Esophagus squamous epithelium (tissue), 5 donors: ENCODE results near the gene WFDC10B. TPM values are rescaled to one million over a fixed set of nuclear protein-coding genes. Genes with fewer than 3 reads are reported as not detected.
"Not testable (repeated sequence)": the region's sequence is repeated elsewhere in the genome, so short reads cannot be mapped to it uniquely, and the experiment has no call there.

Experiments used
- DNase-seq: peaks from one replicate; lab custom pipeline; 2025; lab: John Stamatoyannopoulos, UW
- H3K27ac ChIP-seq, 4 donors: fragments of 200-600 bp; sonication (generic); one replicate each; pipeline ENCODE4 v1.5.1; 2016 to 2019; ENCODE audit warnings: mild to moderate bottlenecking in 1 of 4
- H3K27me3 ChIP-seq, 4 donors: fragments of 200-600 bp; sonication (generic); 1 replicate in 3 of 4; 2 replicates in 1 of 4; pipeline versions ENCODE4 v1.5.1 to v1.6.0; 2017 to 2021; ENCODE audit warnings: antibody characterized with exemption in 1 of 4
- H3K36me3 ChIP-seq, 3 donors: fragments of 200-600 bp; sonication (generic); one replicate each; pipeline ENCODE4 v1.5.1; 2016 to 2019
- H3K4me1 ChIP-seq, 3 donors: fragments of 200-600 bp; sonication (generic); one replicate each; pipeline ENCODE4 v1.5.1; 2017 to 2019
- H3K4me3 ChIP-seq, 4 donors: fragments of 200-600 bp; sonication (generic); 1 replicate in 3 of 4; 2 replicates in 1 of 4; pipeline ENCODE4 v1.5.1; 2016 to 2019; ENCODE audit warnings: mild to moderate bottlenecking in 2 of 4, moderate library complexity in 1 of 4
- H3K9me3 ChIP-seq, 3 donors: fragments of 200-600 bp; sonication (generic); one replicate each; pipeline ENCODE4 v1.5.1; 2016 to 2019
- POLR2A ChIP-seq, 4 donors: fragments of 450-650 bp; IDR thresholded peaks; one replicate each; pipeline ENCODE4 v1.6.1; 2017; ENCODE audit warnings: antibody characterized with exemption in 4 of 4, mild to moderate bottlenecking in 4 of 4, moderate library complexity in 3 of 4
- WGBS, 2 donors: methylation state at CpG; one replicate each; pipeline ENCODE4 v1.1.5; 2018; 5-methylcytosine and 5-hydroxymethylcytosine counted together
- intact Hi-C: fragments of 100-400 bp; cut with DNase I; formaldehyde crosslinking; loops from one replicate; pipeline ENCODE4 v1.15.0; 2022
- total RNA-seq, 4 donors: library from RNA; depleted of rRNA; stranded (reverse); fragments of >200 nt; gene quantifications; one replicate each; pipeline ENCODE4 v1.1.0, GENCODE V29; 2016
- TF ChIP-seq, protein P1 (sequence below), 6 experiments: fragments of 450-650 bp in 4 of 6; fragments of 200-600 bp in 2 of 6; sonication (generic) in 2 of 6; IDR thresholded peaks; one replicate each; pipeline ENCODE4 v1.5.1; 2016 to 2019; ENCODE audit warnings: antibody characterized with exemption in 6 of 6, mild to moderate bottlenecking in 4 of 6, moderate library complexity in 4 of 6
- donor health status: DM: yes; HTN: yes; CAD: no.

WFDC10B gene
- total RNA-seq, 4 donors from 2014 or later, result not detected

DNA sequence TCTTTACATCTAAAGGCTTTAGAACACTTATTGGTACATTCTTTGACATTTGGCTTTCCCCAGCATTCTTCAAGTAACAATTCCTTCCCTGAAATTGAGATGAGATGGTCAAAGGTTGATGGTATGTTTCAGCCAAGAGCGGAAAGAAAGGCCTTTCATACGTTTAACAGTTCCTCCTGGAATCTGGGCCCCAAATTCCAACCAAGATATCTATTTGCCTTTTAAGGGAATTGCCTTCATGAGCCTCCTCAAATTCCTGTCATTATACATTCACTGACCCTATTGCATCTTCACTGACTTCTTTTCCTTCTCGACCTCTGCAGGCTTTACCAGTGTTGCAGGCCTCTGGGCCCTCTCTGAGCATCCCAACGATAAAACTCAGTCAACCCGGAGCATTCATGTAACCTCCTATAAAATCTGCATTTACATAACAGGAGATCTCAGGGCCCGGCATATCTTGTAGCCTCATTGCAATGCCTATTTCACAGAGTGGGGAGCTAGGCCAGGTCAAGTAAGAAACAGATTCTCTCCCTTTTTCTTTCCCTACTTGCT is 55.4 kb downstream of the WFDC10B start:
- no peak for DNase-seq
- H3K9me3 ChIP-seq, result no peaks in the 10 kb centered on the region
- WGBS, 2 donors, result 76 to 86% methylated on average over 6 of the region's 6 CpGs
- H3K4me3 ChIP-seq, result no peak overlapping the region
- intact Hi-C loops, result no loop called here
- H3K36me3 ChIP-seq, result no peaks in the 10 kb centered on the region
- peaks cover 0 to 9% (median 0%) of the 10 kb centered on the region in 4 donors for H3K27me3 ChIP-seq
- no peak overlapping the region for H3K27ac ChIP-seq
- no peaks in the 10 kb centered on the region for H3K4me1 ChIP-seq
- TF ChIP-seq, protein P1, sequence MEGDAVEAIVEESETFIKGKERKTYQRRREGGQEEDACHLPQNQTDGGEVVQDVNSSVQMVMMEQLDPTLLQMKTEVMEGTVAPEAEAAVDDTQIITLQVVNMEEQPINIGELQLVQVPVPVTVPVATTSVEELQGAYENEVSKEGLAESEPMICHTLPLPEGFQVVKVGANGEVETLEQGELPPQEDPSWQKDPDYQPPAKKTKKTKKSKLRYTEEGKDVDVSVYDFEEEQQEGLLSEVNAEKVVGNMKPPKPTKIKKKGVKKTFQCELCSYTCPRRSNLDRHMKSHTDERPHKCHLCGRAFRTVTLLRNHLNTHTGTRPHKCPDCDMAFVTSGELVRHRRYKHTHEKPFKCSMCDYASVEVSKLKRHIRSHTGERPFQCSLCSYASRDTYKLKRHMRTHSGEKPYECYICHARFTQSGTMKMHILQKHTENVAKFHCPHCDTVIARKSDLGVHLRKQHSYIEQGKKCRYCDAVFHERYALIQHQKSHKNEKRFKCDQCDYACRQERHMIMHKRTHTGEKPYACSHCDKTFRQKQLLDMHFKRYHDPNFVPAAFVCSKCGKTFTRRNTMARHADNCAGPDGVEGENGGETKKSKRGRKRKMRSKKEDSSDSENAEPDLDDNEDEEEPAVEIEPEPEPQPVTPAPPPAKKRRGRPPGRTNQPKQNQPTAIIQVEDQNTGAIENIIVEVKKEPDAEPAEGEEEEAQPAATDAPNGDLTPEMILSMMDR (IDR thresholded peaks at IDR 0.05), result no peak
- TF ChIP-seq POLR2A (IDR thresholded peaks at IDR 0.05), result no peak

DNA sequence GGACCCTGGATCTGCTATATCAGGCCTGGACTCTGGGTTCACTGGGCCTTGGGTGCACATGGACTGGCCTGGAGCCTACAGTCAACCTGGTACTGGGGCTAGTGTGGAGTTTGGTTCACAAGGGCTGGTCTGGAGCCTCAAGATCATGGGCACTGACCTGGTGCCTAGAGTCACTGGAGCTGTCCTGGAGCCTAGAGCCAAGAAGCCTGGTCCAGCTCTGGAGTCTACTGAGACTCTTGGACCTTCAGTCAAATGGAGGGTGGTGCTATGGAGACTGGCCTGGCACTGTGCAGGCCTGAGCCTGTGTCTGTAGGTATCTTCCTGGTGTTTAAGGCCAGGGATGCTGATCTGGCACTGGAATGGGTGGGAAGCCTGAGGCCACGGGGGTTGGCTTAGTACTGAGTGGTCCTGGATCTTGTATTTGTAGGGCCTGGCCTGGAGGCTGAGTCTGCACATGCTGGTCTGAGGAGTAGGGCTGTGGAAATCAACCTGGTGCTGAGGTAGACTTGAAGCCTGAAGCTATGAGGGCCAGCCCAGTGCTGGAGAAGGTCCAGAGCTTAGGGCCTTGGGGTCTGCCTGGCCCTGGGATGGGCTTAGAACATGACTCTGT is 57.3 kb downstream of the WFDC10B start:
- Histone ChIP-seq H3K27ac (no peak overlapping the region), H3K4me1 (no peaks in the 10 kb centered on the region), H3K4me3 (no peak overlapping the region), H3K9me3 (no peaks in the 10 kb centered on the region), H3K27me3 (peaks cover 0 to 9% (median 0%) of the 10 kb centered on the region in 4 donors), H3K36me3 (no peaks in the 10 kb centered on the region)
- TF ChIP-seq POLR2A (IDR thresholded peaks at IDR 0.05), result no peak
- TF ChIP-seq, protein P1 (IDR thresholded peaks at IDR 0.05), result no peak
- intact Hi-C loops, result no loop called here
- 60% methylated on average over 1 of the region's 1 CpG; no CpG with 5 or more reads in 1 of the 2 donors for WGBS, 2 donors
- DNase-seq, result no peak

DNA sequence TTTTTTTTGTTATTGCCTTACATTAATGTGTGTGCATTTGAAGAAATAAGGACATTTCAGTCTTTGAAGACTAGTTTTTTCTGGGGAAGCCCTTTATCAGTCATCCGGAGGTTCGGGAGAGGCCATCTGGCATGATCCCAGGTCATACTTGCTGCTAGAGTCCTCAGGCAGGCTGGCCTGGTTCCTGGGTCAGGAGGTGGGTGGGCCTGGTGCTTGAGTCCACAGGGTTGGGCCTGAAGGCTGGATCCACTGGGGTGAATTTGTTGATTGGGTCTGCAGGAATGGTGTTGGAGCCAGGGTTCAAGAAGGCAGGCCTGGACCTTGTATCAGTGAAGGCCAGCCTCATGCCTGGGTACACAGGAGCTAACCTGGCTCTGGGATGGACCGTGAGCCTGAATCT is 57.9 kb downstream of the WFDC10B start:
- no peak for DNase-seq
- Histone ChIP-seq H3K4me1 (no peaks in the 10 kb centered on the region), H3K27ac (no peak overlapping the region), H3K4me3 (no peak overlapping the region), H3K27me3 (peaks cover 0 to 9% (median 0%) of the 10 kb centered on the region in 4 donors), H3K9me3 (no peaks in the 10 kb centered on the region), H3K36me3 (no peaks in the 10 kb centered on the region)
- intact Hi-C loops, result no loop called here
- TF ChIP-seq, protein P1 (IDR thresholded peaks at IDR 0.05), result no peak
- TF ChIP-seq POLR2A (IDR thresholded peaks at IDR 0.05), result no peak
- 78 to 92% methylated on average over 2 to 3 of the region's 3 CpGs for WGBS, 2 donors

DNA sequence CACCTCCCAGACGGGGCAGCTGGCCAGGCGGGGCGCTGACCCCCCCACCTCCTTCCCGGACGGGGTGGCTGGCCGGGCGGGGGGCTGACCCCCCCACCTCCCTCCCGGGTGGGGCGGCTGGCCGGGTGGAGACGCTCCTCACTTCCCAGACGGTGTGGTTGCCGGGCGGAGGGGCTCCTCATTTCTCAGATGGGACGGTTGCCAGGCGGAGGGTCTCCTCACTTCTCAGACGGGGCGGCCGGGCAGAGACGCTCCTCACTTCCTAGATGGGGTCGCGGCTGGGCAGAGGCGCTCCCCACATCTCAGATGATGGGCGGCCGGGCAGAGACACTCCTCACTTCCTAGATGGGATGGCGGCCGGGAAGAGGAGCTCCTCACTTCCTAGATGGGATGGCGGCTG is 59.0 kb downstream of the WFDC10B start:
- H3K4me1 ChIP-seq, H3K36me3 ChIP-seq, intact Hi-C loops, H3K4me3 ChIP-seq, H3K9me3 ChIP-seq, DNase-seq, H3K27ac ChIP-seq, H3K27me3 ChIP-seq: not testable (repeated sequence)
- WGBS, 2 donors, result no CpG with 5 or more reads among the region's 28 CpGs

DNA sequence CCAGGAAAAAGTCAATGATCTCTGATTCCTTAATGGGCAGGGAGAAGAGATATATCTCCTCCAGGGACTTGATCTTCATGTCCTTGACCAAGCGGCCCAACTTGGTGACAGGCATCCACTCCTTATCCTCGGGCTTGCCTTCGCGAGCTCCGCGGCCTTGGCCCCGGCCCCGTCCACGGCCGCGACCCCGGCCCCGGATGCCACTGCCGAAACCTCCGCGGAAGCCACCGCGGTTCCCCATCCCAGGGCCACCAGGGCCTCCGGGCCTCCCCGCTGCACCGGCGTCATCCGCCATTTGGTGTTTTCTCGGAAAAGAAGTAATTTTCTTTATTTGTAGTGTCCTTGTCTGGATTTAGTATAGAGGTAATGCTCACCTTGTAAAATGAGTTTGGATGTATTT is 63.7 kb downstream of the WFDC10B start:
- intact Hi-C loops, H3K4me3 ChIP-seq, H3K27ac ChIP-seq, DNase-seq, H3K4me1 ChIP-seq, H3K36me3 ChIP-seq, H3K9me3 ChIP-seq, H3K27me3 ChIP-seq: not testable (repeated sequence)
- 96 to 97% methylated on average over 23 of the region's 24 CpGs for WGBS, 2 donors

DNA sequence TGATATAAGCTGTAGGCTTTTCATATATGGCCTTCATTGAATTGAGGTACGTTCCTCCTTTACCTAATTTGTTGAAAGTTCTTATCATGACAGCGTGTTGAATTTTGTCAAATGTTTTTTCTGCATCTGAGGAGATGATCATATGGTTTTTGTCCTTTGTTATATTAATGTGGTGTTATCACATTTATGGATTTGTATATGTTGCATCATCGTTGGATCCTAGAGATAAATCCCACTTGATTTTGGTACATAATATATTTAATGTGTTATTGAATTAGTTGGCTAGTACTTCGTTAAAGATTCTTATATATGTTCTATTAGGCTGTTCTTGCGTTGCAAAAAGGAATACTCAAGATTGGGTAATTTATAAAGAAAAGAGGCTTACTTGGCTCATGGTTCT is 65.1 kb downstream of the WFDC10B start:
- Histone ChIP-seq H3K27ac (no peak overlapping the region), H3K27me3 (peaks cover 0 to 6% (median 0%) of the 10 kb centered on the region in 4 donors), H3K9me3 (no peaks in the 10 kb centered on the region), H3K36me3 (no peaks in the 10 kb centered on the region), H3K4me3 (no peak overlapping the region), H3K4me1 (no peaks in the 10 kb centered on the region)
- no peak for DNase-seq
- 70 to 80% methylated on average over 5 of the region's 5 CpGs for WGBS, 2 donors
- intact Hi-C loops, result no loop called here
- TF ChIP-seq, protein P1 (IDR thresholded peaks at IDR 0.05), result no peak
- no peak for TF ChIP-seq POLR2A (IDR thresholded peaks at IDR 0.05)
